Measurements from ENCODE around the gene NSG2. TPM values are rescaled to one million over a fixed set of nuclear protein-coding genes. Genes with fewer than 3 reads are reported as not detected.

NSG2 gene
- total RNA-seq, 1 experiment from 2014 or later: not detected

GRCh38 chr5:174000076-174000475 lies 45.4 kb upstream of the NSG2 start:
- H3K56ac ChIP-seq (ENCODE audit: insufficient read length, low read depth, low read length): no peak overlapping the region
- no peaks in the 10 kb centered on the region for H3K4me1 Mint-ChIP-seq
- no peak overlapping the region for H2BK15ac ChIP-seq (ENCODE audit: low read depth, low read length)
- no peak overlapping the region for H3K23ac ChIP-seq (ENCODE audit: insufficient read length, low read depth, low read length)
- no peak overlapping the region for H3K4me2 ChIP-seq (ENCODE audit: insufficient read depth, insufficient read length, low read length)
- no peaks in the 10 kb centered on the region; the same call in 1 of the 2 replicates for H3K27me3 ChIP-seq (ENCODE audit: insufficient read depth, low read length)
- no peak overlapping the region for H4K8ac ChIP-seq (replicated peaks; ENCODE audit: insufficient read length, low read depth, low read length)
- H3K9me3 ChIP-seq (ENCODE audit: control insufficient read depth, low read depth, low read length): no peaks in the 10 kb centered on the region
- no peaks in the 10 kb centered on the region for H3K36me3 Mint-ChIP-seq (ENCODE audit: insufficient read depth in 1 of 3, low read depth in 3 of 3)
- no peak overlapping the region for H2AK5ac ChIP-seq (ENCODE audit: insufficient read length, low read length)
- no peak overlapping the region for H3T11ph ChIP-seq (ENCODE audit: low read length)
- no peak overlapping the region for H3K14ac ChIP-seq (ENCODE audit: insufficient read depth, low read length)
- no peak overlapping the region for H3K4me3 Mint-ChIP-seq
- no peaks in the 10 kb centered on the region for H3K23me2 ChIP-seq (ENCODE audit: insufficient read length, low read depth, low read length, poor library complexity, severe bottlenecking)
- H3K27ac ChIP-seq (ENCODE audit: insufficient read length, low read depth, low read length): no peak overlapping the region
- no peak for TF ChIP-seq CTCF (conservative IDR thresholded peaks at IDR 0.05)
- H4K5ac ChIP-seq (ENCODE audit: insufficient read length, low read depth, low read length): no peak overlapping the region
- DNase-seq: no peak
- H4K20me1 ChIP-seq (ENCODE audit: control insufficient read depth, insufficient read depth, insufficient read length): no peaks in the 10 kb centered on the region
- no peak overlapping the region for H3K9ac ChIP-seq (ENCODE audit: extremely low read depth, insufficient read length, low read length)
- no peak overlapping the region for H3K18ac ChIP-seq (ENCODE audit: insufficient read length, low read depth, low read length)
- no peaks in the 10 kb centered on the region for H3K79me1 ChIP-seq (ENCODE audit: insufficient read depth, low read depth, low read length, poor library complexity, severe bottlenecking)
- WGBS (ENCODE audit: extremely low coverage, insufficient read length, low lambda C conversion rate): no CpG with 5 or more reads among the region's 4 CpGs
- no peaks in the 10 kb centered on the region for H3K79me2 ChIP-seq (ENCODE audit: insufficient read depth, low read length)
- H3K4ac ChIP-seq (ENCODE audit: low read depth, low read length): no peak overlapping the region
- peaks cover 17% of the 10 kb centered on the region for H3K27me3 Mint-ChIP-seq (ENCODE audit: low read depth)
- no peak overlapping the region for H2BK12ac ChIP-seq (ENCODE audit: insufficient read length, low read depth, low read length)
- no peak overlapping the region for H4K91ac ChIP-seq (ENCODE audit: insufficient read length, low read depth, low read length)
- H2BK120ac ChIP-seq (ENCODE audit: low read depth, low read length, poor library complexity, severe bottlenecking): no peak overlapping the region
- no peak overlapping the region for H2BK5ac ChIP-seq (ENCODE audit: insufficient read length, low read length)
- H3K27ac Mint-ChIP-seq: no peak overlapping the region
- H2AFZ ChIP-seq (ENCODE audit: low read length): no peak overlapping the region
- no peaks in the 10 kb centered on the region for H3K9me3 Mint-ChIP-seq
- no peaks in the 10 kb centered on the region; the same call in 1 of the 2 replicates for H3K4me1 ChIP-seq (ENCODE audit: insufficient read depth, low read length)
- H2BK20ac ChIP-seq (ENCODE audit: low read depth, low read length, poor library complexity, severe bottlenecking): no peak overlapping the region
